SU-DHL-6 (cell line): ENCODE results near the gene CAPN15.
A peak's percentile ranks its signal among the peaks of the same experiment; 100 is the strongest.

Experiments used
- H2AFZ ChIP-seq: fragments of 200-600 bp; sonication (generic); 2 replicates; pipeline ENCODE4 v1.6.1; 2014; ENCODE audit warnings: low read depth, mild to moderate bottlenecking, moderate library complexity, mixed read lengths, antibody characterized with exemption, low read length; ENCODE audit not compliant: severe bottlenecking
- H3F3A ChIP-seq: fragments of 200-600 bp; shearing (Covaris generic); 2 replicates; pipeline ENCODE4 v1.6.0; 2016; ENCODE audit warnings: antibody characterized with exemption, mild to moderate bottlenecking; ENCODE audit not compliant: insufficient read depth
- H3K27ac ChIP-seq: fragments of 200-600 bp; sonication (generic); 2 replicates; pipeline ENCODE4 v1.5.1; 2016; ENCODE audit warnings: low read depth, mild to moderate bottlenecking, low read length, moderate library complexity, mixed read lengths
- H3K27me3 ChIP-seq: fragments of 200-600 bp; sonication (generic), shearing (Covaris generic); 2 replicates; pipeline ENCODE4 v1.6.0; 2014; ENCODE audit warnings: mild to moderate bottlenecking, low read length
- H3K36me3 ChIP-seq: fragments of 200-600 bp; sonication (generic); 2 replicates; pipeline ENCODE4 v1.6.1; 2014; ENCODE audit warnings: mild to moderate bottlenecking, low read length, mixed read lengths
- H3K4me2 ChIP-seq: fragments of 300-600, 200-600 bp; shearing (Covaris generic), sonication (generic); 2 replicates; pipeline ENCODE4 v1.6.0; 2014; ENCODE audit warnings: low read length, low read depth, mild to moderate bottlenecking; ENCODE audit not compliant: poor library complexity, severe bottlenecking
- H3K4me3 ChIP-seq: fragments of 200-600 bp; sonication (generic); 2 replicates; pipeline ENCODE4 v1.5.1; 2014; ENCODE audit warnings: antibody characterized with exemption, low read length, mild to moderate bottlenecking, mixed read lengths; ENCODE audit not compliant: insufficient read depth, poor library complexity, severe bottlenecking
- H3K79me2 ChIP-seq: fragments of 200-600 bp; sonication (generic); 2 replicates; pipeline ENCODE4 v1.6.1; 2014; ENCODE audit warnings: mild to moderate bottlenecking, low read length, moderate library complexity; ENCODE audit not compliant: insufficient read depth
- H3K9ac ChIP-seq: fragments of 200-600 bp; sonication (generic); 2 replicates; pipeline ENCODE4 v1.7.0; 2014; ENCODE audit warnings: mild to moderate bottlenecking, low read length
- H3K9me2 ChIP-seq: fragments of 200-600 bp; sonication (generic); replicated peaks from 2 replicates; pipeline ENCODE4 v1.6.1; 2014; ENCODE audit warnings: low read length; ENCODE audit not compliant: insufficient read depth
- H3K9me3 ChIP-seq: fragments of 200-600 bp; sonication (generic); 2 replicates; pipeline ENCODE4 v1.6.1; 2014; ENCODE audit warnings: low read length, mixed read lengths; ENCODE audit not compliant: insufficient read depth
- H4K20me1 ChIP-seq: fragments of 200-600 bp; sonication (generic); 2 replicates; pipeline ENCODE4 v1.6.1; 2014; ENCODE audit warnings: low read depth, mild to moderate bottlenecking, antibody characterized with exemption, low read length, moderate library complexity, mixed read lengths
- CTCF ChIP-seq: fragments of 200-600 bp; sonication (generic); IDR thresholded peaks from one replicate; pipeline ENCODE4 v1.5.1; 2017; ENCODE audit warnings: antibody characterized with exemption, mild to moderate bottlenecking, low read length, moderate library complexity; ENCODE audit not compliant: insufficient read depth, poor library complexity, severe bottlenecking
- EZH2phosphoT487 ChIP-seq: fragments of 200-600 bp; sonication (generic), shearing (Covaris generic); conservative IDR thresholded peaks from 2 replicates; pipeline ENCODE4 v1.6.1; 2018; ENCODE audit warnings: mild to moderate bottlenecking, antibody characterized with exemption, low read length, moderate library complexity, mixed read lengths

The CAPN15 gene

DNA sequence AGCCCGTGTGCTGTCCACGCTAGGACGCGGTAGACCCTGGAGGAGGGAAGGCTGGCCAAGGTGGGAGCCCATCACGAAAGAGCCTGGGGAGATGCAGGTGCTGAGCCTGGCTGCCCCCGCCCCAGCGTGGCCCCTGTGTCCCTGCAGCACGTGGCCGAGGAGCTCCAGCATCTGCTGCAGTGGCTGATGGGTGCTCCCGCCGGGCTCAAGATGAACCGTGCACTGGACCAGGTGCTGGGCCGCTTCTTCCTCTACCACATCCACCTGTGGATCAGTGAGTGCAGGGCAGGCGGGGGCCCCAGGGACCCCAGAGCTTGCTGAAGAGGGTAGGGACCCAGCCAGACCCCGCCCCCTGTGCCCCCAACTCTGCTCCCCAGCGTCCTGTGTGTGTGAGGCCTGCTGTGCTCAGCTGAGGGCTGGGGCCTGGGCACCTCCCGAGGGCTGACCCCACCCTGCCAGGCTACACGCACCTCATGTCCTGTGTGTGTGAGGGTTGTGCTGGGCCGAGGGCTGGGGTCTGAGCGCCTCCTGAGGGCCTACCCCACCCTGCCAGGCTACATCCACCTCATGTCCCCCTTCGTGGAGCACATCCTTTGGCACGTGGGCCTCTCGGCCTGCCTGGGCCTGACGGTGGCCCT is 50.8 kb downstream of the CAPN15 start:
- Histone ChIP-seq H4K20me1 (no peaks in the 10 kb centered on the region), H3K4me3 (no peak overlapping the region), H2AFZ (no peak overlapping the region), H3K4me2 (no peak overlapping the region), H3K9me2 (no peaks in the 10 kb centered on the region), H3K79me2 (no peaks in the 10 kb centered on the region), H3K9ac (no peak overlapping the region), H3K27me3 (no peaks in the 10 kb centered on the region), H3K36me3 (no peaks in the 10 kb centered on the region), H3F3A (no peaks in the 10 kb centered on the region), H3K9me3 (no peaks in the 10 kb centered on the region), H3K27ac (no peak overlapping the region)
- TF ChIP-seq CTCF (no peak), EZH2phosphoT487 (no peak)

GRCh38 chr16:578870-579405 is 51.4 kb downstream of the CAPN15 start:
- no peaks in the 10 kb centered on the region for H3K9me3 ChIP-seq
- H3K79me2 ChIP-seq, result no peaks in the 10 kb centered on the region
- no peak overlapping the region for H2AFZ ChIP-seq
- peak overlapping the region; percentile 29 for H3K4me2 ChIP-seq
- TF ChIP-seq CTCF (peak; percentile 84), EZH2phosphoT487 (no peak)
- H3K36me3 ChIP-seq, result no peaks in the 10 kb centered on the region
- no peaks in the 10 kb centered on the region for H3F3A ChIP-seq
- no peaks in the 10 kb centered on the region for H3K9me2 ChIP-seq
- H3K9ac ChIP-seq, result no peak overlapping the region
- no peaks in the 10 kb centered on the region for H3K27me3 ChIP-seq
- H4K20me1 ChIP-seq, result no peaks in the 10 kb centered on the region
- H3K4me3 ChIP-seq, result no peak overlapping the region
- no peak overlapping the region for H3K27ac ChIP-seq

DNA sequence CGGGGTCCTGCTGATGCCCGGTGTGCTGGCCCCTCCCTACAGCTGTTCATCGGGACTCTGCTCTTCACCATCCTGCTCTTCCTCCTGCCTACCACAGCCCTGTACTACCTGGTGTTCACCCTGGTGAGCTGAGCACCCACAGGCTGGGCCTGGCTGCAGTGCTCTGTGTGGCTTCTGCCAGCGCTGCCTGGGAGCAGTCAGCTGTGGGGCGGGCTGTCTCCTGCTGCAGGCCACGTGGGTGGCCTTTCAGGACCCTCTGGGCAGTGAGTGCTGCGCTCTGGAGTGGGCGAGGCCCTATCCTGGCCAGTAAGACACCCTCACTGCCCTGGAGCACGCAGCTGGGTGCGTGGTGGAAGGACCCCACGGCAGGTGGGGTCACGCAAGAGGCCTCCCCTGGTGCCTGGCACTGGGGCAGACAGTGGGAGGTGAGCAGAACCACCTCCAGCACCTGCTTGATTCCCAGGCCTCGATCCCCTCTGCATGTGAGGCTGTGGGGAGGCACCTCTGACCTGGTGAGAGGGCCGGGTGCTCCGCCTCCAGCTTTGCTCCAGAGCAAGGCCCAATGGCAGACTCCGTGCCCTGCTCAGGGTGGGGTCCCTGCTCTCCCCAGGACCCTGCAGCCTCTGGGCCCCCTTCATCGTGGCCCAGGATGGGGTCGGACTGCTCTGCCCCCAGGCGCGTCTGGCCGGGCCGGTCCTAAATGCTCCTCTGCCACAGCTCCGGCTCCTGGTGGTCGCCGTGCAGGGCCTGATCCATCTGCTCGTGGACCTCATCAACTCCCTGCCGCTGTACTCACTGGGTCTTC is 52.8 kb downstream of the CAPN15 start:
- Histone ChIP-seq H3K9me3 (no peaks in the 10 kb centered on the region), H3K79me2 (no peaks in the 10 kb centered on the region), H3K4me3 (no peak overlapping the region), H3K4me2 (no peak overlapping the region), H3F3A (no peaks in the 10 kb centered on the region), H3K27ac (no peak overlapping the region), H3K9me2 (no peaks in the 10 kb centered on the region), H3K36me3 (no peaks in the 10 kb centered on the region), H3K9ac (no peak overlapping the region), H3K27me3 (no peaks in the 10 kb centered on the region), H4K20me1 (no peaks in the 10 kb centered on the region), H2AFZ (no peak overlapping the region)
- TF ChIP-seq EZH2phosphoT487, result no peak
- TF ChIP-seq CTCF, result no peak
